ENCODE data around the gene PRUNE2.

PRUNE2 gene

GRCh38 chr9:76586390-76587314 lies 319.3 kb downstream of the PRUNE2 start:
- DNase-seq, result no peak

- no peak for DNase-seq
Measured at GRCh38 chr9:76585487-76586389, 320.2 kb downstream of the PRUNE2 start.

GRCh38 chr9:76583256-76583655 lies 322.7 kb downstream of the PRUNE2 start:
- DNase-seq, result no peak

DNA sequence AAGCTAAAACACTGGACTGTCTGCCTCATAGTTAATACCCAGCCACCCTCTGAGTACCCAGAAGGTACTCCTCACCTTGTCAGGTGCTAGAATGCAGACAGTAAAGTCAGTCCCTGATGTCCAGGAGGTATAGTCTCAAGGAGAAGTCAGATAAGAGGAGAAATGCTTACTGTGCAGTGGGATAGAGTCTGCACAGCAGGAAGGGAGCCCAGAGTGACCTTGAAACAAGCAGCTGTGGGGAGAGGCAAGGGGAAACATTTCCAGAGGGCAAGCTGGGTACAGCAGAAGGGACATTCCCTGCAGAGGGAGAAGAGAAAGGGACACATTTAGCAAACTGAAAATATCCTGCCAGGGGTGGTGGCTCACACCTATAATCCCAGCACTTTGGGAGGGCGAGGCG lies 324.2 kb downstream of the PRUNE2 start:
- DNase-seq, result no peak

DNA sequence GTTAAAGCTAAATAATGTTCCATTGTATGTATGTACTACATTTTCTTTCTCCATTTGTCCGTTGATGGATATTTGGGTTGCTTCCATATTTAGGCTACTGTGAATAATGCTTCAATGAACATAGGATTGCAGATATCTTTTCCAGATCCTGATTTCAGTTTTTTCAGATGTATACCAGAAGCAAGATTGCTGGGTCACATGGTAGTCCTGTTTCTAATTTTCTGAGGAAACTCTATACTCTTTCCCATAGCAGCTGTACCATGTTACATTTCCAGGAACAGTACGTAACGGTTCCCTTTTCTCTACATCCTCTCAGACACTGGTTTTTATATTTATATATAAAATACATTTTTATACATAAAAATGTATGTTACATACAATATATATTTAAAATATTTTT lies 325.1 kb downstream of the PRUNE2 start:
- no peak for DNase-seq

DNA sequence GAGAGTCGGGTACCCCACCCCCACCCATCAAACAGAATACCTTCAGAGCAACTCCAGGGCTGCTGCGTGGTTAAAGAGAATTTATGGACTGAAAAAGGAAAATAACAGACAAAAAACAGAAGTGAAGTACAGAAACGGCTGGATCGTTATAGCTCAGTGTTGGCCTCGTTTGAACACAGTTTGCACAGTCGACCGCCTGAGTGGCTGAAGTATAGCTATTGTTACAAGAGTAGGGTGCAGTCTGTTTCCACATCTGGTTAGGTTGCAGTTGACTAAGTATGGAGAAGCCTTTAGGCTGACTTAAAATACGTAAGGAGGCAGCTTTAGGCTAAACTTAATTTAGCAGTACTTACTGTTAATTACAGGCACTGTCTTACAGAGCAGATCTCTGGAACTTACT lies 325.7 kb downstream of the PRUNE2 start:
- no peak for DNase-seq

DNA sequence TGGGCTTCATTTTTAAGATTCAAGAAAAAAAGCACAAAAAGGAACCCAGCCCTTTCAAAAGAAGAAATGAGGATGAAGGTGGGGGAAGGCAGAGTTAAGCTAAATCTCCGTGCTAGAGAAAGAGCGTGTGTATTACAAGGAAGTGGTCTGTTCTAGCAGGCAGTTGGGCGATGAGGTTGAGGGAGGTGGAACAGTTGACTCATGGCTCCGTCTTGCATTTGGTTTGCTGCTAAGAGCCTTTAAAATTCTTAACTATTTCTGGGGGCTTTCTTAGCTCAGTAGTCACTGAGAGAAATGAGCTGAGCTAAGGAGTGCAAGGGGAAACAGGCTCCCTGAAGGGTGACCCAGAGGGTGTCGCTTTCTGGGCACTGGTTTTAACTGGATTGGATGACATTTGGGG lies 329.6 kb downstream of the PRUNE2 start:
- peak; percentile 81 for DNase-seq

- no peak for DNase-seq
Measured at GRCh38 chr9:76575761-76576160, 330.2 kb downstream of the PRUNE2 start.

GRCh38 chr9:76573905-76574760 lies 331.8 kb downstream of the PRUNE2 start:
- DNase-seq, result no peak

DNA sequence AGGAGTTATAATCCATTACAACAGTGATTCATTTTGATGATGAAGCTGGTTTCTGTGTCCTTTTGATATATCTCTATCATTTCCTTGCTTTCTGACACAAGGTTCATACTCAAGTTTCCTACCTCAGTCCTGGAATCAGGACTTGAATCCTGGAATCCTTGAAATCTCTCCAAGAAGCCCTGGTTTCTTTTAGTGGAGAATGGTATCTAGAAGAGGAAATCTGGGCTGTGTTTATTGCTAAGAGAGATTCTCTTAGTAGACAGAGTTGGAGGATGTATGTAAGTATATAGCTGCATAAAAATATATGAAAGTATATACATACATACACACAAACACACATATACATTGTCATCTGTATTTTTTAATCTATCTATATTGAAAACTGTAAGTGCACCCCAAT lies 332.5 kb downstream of the PRUNE2 start:
- no peak for DNase-seq

GRCh38 chr9:76572151-76572550 lies 333.8 kb downstream of the PRUNE2 start:
- no peak for DNase-seq

- no peak for DNase-seq
Measured at GRCh38 chr9:76571743-76572146, 334.2 kb downstream of the PRUNE2 start.

- DNase-seq, result no peak
Measured at GRCh38 chr9:76571288-76571687, 334.6 kb downstream of the PRUNE2 start.

DNA sequence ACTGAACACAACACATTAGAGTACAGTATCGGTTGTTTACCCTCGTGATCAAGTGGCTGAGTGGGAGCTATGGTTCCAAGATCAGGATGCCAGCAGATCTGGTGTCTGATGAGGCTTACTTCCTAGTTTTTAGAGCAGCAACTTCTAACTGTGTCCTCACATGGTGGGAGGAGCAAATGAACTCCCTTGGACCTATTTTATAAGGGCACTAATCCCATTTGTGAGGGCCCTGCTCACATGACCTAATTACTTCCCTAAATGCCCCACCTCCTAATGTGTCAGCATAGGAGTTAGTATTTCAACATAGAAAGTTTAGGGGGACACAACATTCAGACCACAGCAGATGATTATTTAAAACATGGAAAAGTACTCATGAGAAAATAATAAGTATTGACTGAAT lies 335.1 kb downstream of the PRUNE2 start:
- DNase-seq, result no peak

GRCh38 chr9:76567086-76567485 lies 338.8 kb downstream of the PRUNE2 start:
- no peak for DNase-seq

GRCh38 chr9:76564297-76564696 lies 341.6 kb downstream of the PRUNE2 start:
- DNase-seq, result no peak

DNA sequence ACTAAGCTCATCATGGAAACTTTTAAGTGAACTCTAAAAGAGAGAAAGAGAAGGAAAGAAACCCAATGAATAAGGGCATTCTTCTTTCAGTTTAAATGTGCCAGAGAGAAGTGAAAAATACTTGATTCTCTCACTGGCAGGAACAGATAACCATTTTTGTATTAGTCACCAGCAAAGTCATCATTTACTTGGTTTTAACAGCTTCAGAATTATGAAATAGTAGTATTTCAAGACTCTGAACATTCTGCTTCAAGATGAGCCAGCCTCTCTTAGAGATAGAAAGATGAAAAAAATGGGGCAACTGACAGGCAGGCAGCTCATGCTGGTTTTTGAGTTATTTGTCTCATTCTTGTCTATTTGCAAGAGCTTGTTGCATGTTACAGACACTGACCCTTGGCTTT lies 343.4 kb downstream of the PRUNE2 start:
- DNase-seq, result no peak

GRCh38 chr9:76561900-76562299 lies 344.0 kb downstream of the PRUNE2 start:
- no peak for DNase-seq

Measured in stimulated activated CD8-positive, alpha-beta memory T cell treated with anti-CD3 and anti-CD28 coated beads, Interleukin-4, amount 100 ng/mL, for 48 hours (primary cell).